ENCODE data around the gene GPR3.
"Not testable (repeated sequence)": the region's sequence is repeated elsewhere in the genome, so short reads cannot be mapped to it uniquely, and the experiment has no call there.

The GPR3 gene

DNA sequence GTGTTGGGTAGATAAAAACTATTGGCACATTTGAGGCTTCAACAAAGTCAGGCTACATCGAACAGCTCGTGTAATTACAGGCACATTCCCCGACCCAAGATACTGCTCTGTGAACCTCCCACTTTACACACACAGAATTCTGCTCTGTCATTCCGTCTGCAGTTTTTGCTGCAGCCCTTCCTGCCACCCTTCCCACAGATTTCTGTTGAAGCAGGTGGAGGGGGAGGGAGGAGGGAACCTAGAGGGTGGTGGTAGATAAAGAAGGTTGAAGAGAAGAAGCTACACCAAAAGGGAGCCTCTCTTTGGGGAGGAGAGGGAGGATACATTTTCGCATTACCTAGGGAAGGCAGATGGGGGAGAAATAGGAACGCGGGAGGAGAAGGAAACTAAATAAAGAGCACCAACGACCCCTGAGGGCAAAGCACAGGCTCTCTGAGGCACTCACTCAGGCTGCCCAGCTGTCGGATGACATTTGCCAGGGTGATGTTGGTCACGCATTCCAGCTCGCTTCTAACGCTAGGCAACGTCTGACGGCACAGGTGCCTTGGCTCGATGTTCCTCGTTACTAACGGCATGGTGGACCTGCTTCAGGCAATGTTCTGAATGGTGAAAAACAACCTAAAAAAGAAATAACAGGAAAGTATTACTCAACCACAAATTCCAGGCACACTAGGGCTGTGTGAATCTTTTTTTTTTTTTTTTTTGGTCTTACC is 36.0 kb downstream of the GPR3 start:
- Histone ChIP-seq H2AK5ac (ENCODE audit: low read length) (no peak overlapping the region), H3K23ac (ENCODE audit: low read length) (no peak overlapping the region), H3K79me2 (ENCODE audit: control insufficient read depth, insufficient read depth, low read length) (peaks cover 6% of the 10 kb centered on the region), H3K56ac (ENCODE audit: low read length) (peak overlapping the region; percentile 75), H3K36me3 (ENCODE audit: control insufficient read depth, insufficient read depth, low read length) (peaks cover 2% of the 10 kb centered on the region), H3K18ac (ENCODE audit: low read length) (peak overlapping the region; percentile 52), H2BK15ac (replicated peaks; ENCODE audit: low read depth) (no peak overlapping the region), H2BK5ac (ENCODE audit: low read length) (peak overlapping the region; percentile 72), H3K4me2 (ENCODE audit: low read length) (no peak overlapping the region), H2BK120ac (ENCODE audit: low read depth, low read length) (no peak overlapping the region), H3K27ac (ENCODE audit: low read depth, low read length) (peak overlapping the region; percentile 92), H3K27me3 (ENCODE audit: insufficient read depth, low read length, poor library complexity) (no peaks in the 10 kb centered on the region), H3K4me3 (ENCODE audit: low read length) (no peak overlapping the region), H3K4ac (ENCODE audit: low read depth, low read length) (peak overlapping the region; percentile 22), H3K9ac (ENCODE audit: low read length) (peak overlapping the region; percentile 46), H4K8ac (ENCODE audit: low read depth, low read length) (no peak overlapping the region), H3K4me1 (ENCODE audit: control insufficient read depth, low read depth, low read length) (peaks cover 24% of the 10 kb centered on the region), H4K5ac (ENCODE audit: low read length) (no peak overlapping the region), H3K79me1 (ENCODE audit: low read length) (peaks cover 8% of the 10 kb centered on the region)
- peak; percentile 79 for DNase-seq
- no CpG with 5 or more reads among the region's 17 CpGs for WGBS (ENCODE audit: extremely low coverage, insufficient coverage, low lambda C conversion rate)

- Histone ChIP-seq H3K79me2 (ENCODE audit: control insufficient read depth, insufficient read depth, low read length) (peaks cover 6% of the 10 kb centered on the region), H3K18ac (ENCODE audit: low read length) (peak overlapping the region; percentile 46), H3K4me2 (ENCODE audit: low read length) (no peak overlapping the region), H4K8ac (ENCODE audit: low read depth, low read length) (no peak overlapping the region), H3K79me1 (ENCODE audit: low read length) (peaks cover 8% of the 10 kb centered on the region), H2BK15ac (replicated peaks; ENCODE audit: low read depth) (peak overlapping the region; percentile 9), H3K23ac (ENCODE audit: low read length) (no peak overlapping the region), H2BK120ac (ENCODE audit: low read depth, low read length) (no peak overlapping the region), H3K27ac (ENCODE audit: low read depth, low read length) (peak overlapping the region; percentile 87), H2AK5ac (ENCODE audit: low read length) (peak overlapping the region; percentile 43), H3K4me3 (ENCODE audit: low read length) (no peak overlapping the region), H3K56ac (ENCODE audit: low read length) (peak overlapping the region; percentile 83), H4K5ac (ENCODE audit: low read length) (no peak overlapping the region), H3K9ac (ENCODE audit: low read length) (peak overlapping the region; percentile 49), H3K36me3 (ENCODE audit: control insufficient read depth, insufficient read depth, low read length) (peaks cover 2% of the 10 kb centered on the region), H3K4ac (ENCODE audit: low read depth, low read length) (no peak overlapping the region), H3K27me3 (ENCODE audit: insufficient read depth, low read length, poor library complexity) (no peaks in the 10 kb centered on the region), H2BK5ac (ENCODE audit: low read length) (peak overlapping the region; percentile 96), H3K4me1 (ENCODE audit: control insufficient read depth, low read depth, low read length) (peaks cover 24% of the 10 kb centered on the region)
- WGBS (ENCODE audit: extremely low coverage, insufficient coverage, low lambda C conversion rate) = no CpG with 5 or more reads among the region's 2 CpGs
- no peak for DNase-seq
These were observed 36.6 kb downstream of the GPR3 start for GRCh38 chr1:27429029-27429425.

GRCh38 chr1:27430903-27431600 is 38.6 kb downstream of the GPR3 start:
- Histone ChIP-seq H2BK5ac (ENCODE audit: low read length) (peak overlapping the region; percentile 4), H2BK120ac (ENCODE audit: low read depth, low read length) (peak overlapping the region; percentile 90), H3K79me2 (ENCODE audit: control insufficient read depth, insufficient read depth, low read length) (peaks cover 14% of the 10 kb centered on the region), H3K79me1 (ENCODE audit: low read length) (peaks cover 13% of the 10 kb centered on the region), H3K4me3 (ENCODE audit: low read length) (no peak overlapping the region), H3K4ac (ENCODE audit: low read depth, low read length) (peak overlapping the region; percentile 90), H3K4me2 (ENCODE audit: low read length) (no peak overlapping the region), H3K56ac (ENCODE audit: low read length) (peak overlapping the region; percentile 62), H3K36me3 (ENCODE audit: control insufficient read depth, insufficient read depth, low read length) (peaks cover 2% of the 10 kb centered on the region), H4K8ac (ENCODE audit: low read depth, low read length) (no peak overlapping the region), H4K5ac (ENCODE audit: low read length) (no peak overlapping the region), H3K27me3 (ENCODE audit: insufficient read depth, low read length, poor library complexity) (no peaks in the 10 kb centered on the region), H3K4me1 (ENCODE audit: control insufficient read depth, low read depth, low read length) (peaks cover 26% of the 10 kb centered on the region), H3K27ac (ENCODE audit: low read depth, low read length) (peak overlapping the region; percentile 68), H3K23ac (ENCODE audit: low read length) (no peak overlapping the region), H2BK15ac (replicated peaks; ENCODE audit: low read depth) (peak overlapping the region; percentile 66), H2AK5ac (ENCODE audit: low read length) (peak overlapping the region; percentile 29), H3K18ac (ENCODE audit: low read length) (peak overlapping the region; percentile 95), H3K9ac (ENCODE audit: low read length) (peak overlapping the region; percentile 28)
- WGBS (ENCODE audit: extremely low coverage, insufficient coverage, low lambda C conversion rate) = no CpG with 5 or more reads among the region's 1 CpG
- no peak for DNase-seq

DNA sequence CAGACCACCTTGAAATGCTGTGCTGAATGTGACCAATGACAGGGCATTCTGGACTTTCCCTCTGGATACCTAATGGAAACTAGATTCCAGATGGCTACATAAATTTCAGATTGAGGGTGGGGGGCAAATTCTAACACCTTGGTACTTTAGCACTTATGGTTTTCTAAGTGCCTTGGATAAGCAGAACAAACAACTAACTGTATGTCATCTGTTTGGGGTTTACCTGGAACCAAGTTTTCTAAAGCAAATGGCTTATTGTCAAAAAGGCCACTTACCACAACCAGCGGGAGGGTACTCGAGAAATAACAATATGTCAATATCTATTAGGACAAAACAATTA is 39.1 kb downstream of the GPR3 start:
- no peak overlapping the region for H2BK120ac ChIP-seq (ENCODE audit: low read depth, low read length)
- no CpG with 5 or more reads among the region's 2 CpGs for WGBS (ENCODE audit: extremely low coverage, insufficient coverage, low lambda C conversion rate)
- no peak overlapping the region for H4K5ac ChIP-seq (ENCODE audit: low read length)
- H2AK5ac ChIP-seq (ENCODE audit: low read length) = peak overlapping the region; percentile 29
- peaks cover 13% of the 10 kb centered on the region for H3K79me1 ChIP-seq (ENCODE audit: low read length)
- H3K4ac ChIP-seq (ENCODE audit: low read depth, low read length) = peak overlapping the region; percentile 43
- H3K56ac ChIP-seq (ENCODE audit: low read length) = peak overlapping the region; percentile 62
- H3K4me1 ChIP-seq (ENCODE audit: control insufficient read depth, low read depth, low read length) = peaks cover 27% of the 10 kb centered on the region
- H3K27ac ChIP-seq (ENCODE audit: low read depth, low read length) = peak overlapping the region; percentile 68
- DNase-seq = no peak
- no peak overlapping the region for H3K4me3 ChIP-seq (ENCODE audit: low read length)
- peaks cover 14% of the 10 kb centered on the region for H3K79me2 ChIP-seq (ENCODE audit: control insufficient read depth, insufficient read depth, low read length)
- H2BK5ac ChIP-seq (ENCODE audit: low read length) = peak overlapping the region; percentile 4
- H4K8ac ChIP-seq (ENCODE audit: low read depth, low read length) = no peak overlapping the region
- peak overlapping the region; percentile 28 for H3K9ac ChIP-seq (ENCODE audit: low read length)
- peaks cover 2% of the 10 kb centered on the region for H3K36me3 ChIP-seq (ENCODE audit: control insufficient read depth, insufficient read depth, low read length)
- H2BK15ac ChIP-seq (replicated peaks; ENCODE audit: low read depth) = no peak overlapping the region
- H3K27me3 ChIP-seq (ENCODE audit: insufficient read depth, low read length, poor library complexity) = no peaks in the 10 kb centered on the region
- H3K23ac ChIP-seq (ENCODE audit: low read length) = no peak overlapping the region
- peak overlapping the region; percentile 95 for H3K18ac ChIP-seq (ENCODE audit: low read length)
- no peak overlapping the region for H3K4me2 ChIP-seq (ENCODE audit: low read length)

- H2BK120ac ChIP-seq (ENCODE audit: low read depth, low read length); H3K56ac ChIP-seq (ENCODE audit: low read length); H3K79me1 ChIP-seq (ENCODE audit: low read length); H3K9ac ChIP-seq (ENCODE audit: low read length); H3K36me3 ChIP-seq (ENCODE audit: control insufficient read depth, insufficient read depth, low read length); H3K18ac ChIP-seq (ENCODE audit: low read length); H3K4me3 ChIP-seq (ENCODE audit: low read length); H2AK5ac ChIP-seq (ENCODE audit: low read length); H2BK5ac ChIP-seq (ENCODE audit: low read length); H3K27ac ChIP-seq (ENCODE audit: low read depth, low read length); H3K23ac ChIP-seq (ENCODE audit: low read length); DNase-seq; H3K4me2 ChIP-seq (ENCODE audit: low read length); H4K8ac ChIP-seq (ENCODE audit: low read depth, low read length); H3K27me3 ChIP-seq (ENCODE audit: insufficient read depth, low read length, poor library complexity); H3K4ac ChIP-seq (ENCODE audit: low read depth, low read length); H2BK15ac ChIP-seq (replicated peaks; ENCODE audit: low read depth); H4K5ac ChIP-seq (ENCODE audit: low read length): not testable (repeated sequence)
- H3K4me1 ChIP-seq (ENCODE audit: control insufficient read depth, low read depth, low read length) = peaks cover 30% of the 10 kb centered on the region
- peaks cover 14% of the 10 kb centered on the region for H3K79me2 ChIP-seq (ENCODE audit: control insufficient read depth, insufficient read depth, low read length)
- no CpG with 5 or more reads among the region's 1 CpG for WGBS (ENCODE audit: extremely low coverage, insufficient coverage, low lambda C conversion rate)
These were observed 40.3 kb downstream of the GPR3 start for GRCh38 chr1:27432725-27433124.
